D721Med (cell line): Measurements from ENCODE around the gene HOXA3.

Experiments used
- DNase-seq: peaks from one replicate; pipeline ENCODE4 v3.0.0; 2011; ENCODE audit warnings: low spot score; ENCODE audit not compliant: insufficient read length
- FAIRE-seq: peaks from 2 replicates; lab custom pipeline; 2011; peaks lifted over from hg19 to GRCh38; lab: Jason Lieb, UNC
- CTCF ChIP-seq: IDR thresholded peaks from 2 replicates; pipeline ENCODE4 v1.5.1; 2012; ENCODE audit warnings: mild to moderate bottlenecking, control low read depth; ENCODE audit not compliant: insufficient read depth; ENCODE audit errors: missing control alignments

HOXA3 gene

DNA sequence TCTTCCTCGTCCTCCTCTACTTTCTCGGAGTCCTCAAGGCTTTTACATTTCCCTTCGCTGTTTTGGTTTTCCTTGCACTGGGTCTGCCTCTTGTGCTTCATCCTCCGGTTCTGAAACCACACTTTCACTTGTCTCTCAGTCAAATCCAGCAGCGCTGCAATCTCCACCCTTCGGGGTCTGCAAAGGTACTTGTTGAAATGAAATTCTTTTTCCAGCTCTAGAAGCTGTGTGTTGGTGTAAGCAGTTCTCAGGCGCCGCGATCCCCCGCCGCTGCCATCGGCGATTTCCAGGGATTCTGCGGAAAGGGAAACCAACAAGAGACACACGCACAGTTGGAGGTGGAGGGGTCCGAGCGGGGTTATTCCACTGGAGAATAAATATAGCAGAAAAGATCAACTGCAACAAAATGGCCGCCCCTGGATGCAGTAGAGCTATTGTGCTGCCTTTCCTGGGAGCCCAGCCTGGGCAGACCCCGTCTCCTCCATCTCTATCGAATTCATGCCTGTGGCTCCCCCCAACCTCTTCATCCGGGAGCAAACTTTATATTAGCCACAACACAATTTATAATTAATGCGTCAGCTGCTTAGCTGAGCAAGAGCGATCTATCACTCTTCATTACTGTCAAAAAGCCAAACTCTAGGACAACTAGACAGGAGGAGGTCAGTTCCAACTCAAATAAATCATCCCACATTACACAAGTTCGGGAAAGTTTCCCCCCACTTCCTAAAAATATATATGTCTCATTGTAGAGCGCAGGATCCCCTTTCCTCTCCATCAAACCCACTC lies 51.0 kb downstream of the HOXA3 start:
- FAIRE-seq (no peak), DNase-seq (no peak)
- TF ChIP-seq CTCF: no peak

DNA sequence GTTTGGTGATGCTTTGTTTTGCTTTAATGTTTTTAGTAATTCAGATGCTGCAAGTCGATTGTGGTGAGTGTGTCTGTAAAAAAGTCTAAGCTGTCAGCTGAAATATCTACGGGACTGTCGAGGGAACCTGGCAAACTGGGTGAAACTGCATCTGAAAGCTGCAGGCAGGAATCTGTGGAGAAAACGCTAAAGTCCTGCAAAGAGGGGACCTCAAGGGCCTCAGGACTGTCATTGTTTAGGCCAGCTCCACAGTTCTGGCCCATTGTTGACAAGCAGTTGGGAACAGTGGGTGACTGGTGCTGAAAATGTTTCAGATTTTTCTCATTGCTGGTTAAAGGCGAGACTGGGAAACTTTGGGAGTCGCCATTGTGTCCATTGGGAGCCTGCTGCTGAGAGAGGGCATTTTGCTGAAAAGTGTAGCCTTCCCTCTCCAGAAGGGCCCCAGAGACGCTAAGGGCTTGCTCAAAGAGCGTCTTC lies 51.7 kb downstream of the HOXA3 start:
- no peak for FAIRE-seq
- no peak for TF ChIP-seq CTCF
- DNase-seq: no peak

DNA sequence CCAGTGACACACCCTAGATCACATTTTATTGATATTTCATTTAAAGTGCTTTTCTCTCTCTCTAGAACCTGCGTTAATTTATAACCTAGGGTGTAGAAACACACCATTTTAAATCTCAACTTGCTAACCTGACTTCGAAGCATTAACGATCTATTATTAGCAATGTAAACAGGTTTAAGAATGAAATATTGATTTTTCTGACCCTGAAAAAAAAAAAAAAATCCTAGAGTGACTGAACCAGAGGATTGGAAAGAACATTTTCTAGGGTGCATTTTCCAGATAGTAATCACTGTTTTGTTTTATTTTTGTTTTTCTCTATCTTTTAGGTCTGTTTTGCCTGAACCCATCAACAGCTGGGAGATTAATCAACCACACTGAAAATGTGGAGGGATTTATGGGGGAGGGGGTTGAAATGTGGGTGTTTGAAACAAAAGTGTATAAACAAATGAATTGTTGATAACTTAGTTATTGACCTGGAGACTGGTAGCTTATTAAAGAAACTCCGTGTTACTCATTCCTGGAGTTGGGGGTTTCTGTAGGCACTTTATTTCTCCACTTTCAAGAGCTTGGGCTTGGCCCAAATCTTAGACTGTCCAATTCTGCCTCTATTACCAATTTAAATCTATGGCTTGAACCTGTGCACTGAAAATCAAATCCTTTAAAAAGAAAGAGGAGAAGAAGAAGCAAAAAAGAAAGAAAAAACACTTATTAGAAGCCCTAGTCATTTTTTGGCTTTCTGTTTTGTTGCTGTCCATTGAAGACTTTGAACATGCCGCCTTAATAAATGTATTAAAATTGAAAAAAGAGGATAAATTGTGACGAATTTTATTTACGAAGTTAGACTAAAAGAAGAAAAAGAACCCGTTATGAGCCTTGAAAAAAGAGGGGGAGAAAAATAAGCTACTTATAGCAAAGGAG lies 52.7 kb downstream of the HOXA3 start:
- DNase-seq: no peak
- FAIRE-seq: no peak
- TF ChIP-seq CTCF: no peak

DNA sequence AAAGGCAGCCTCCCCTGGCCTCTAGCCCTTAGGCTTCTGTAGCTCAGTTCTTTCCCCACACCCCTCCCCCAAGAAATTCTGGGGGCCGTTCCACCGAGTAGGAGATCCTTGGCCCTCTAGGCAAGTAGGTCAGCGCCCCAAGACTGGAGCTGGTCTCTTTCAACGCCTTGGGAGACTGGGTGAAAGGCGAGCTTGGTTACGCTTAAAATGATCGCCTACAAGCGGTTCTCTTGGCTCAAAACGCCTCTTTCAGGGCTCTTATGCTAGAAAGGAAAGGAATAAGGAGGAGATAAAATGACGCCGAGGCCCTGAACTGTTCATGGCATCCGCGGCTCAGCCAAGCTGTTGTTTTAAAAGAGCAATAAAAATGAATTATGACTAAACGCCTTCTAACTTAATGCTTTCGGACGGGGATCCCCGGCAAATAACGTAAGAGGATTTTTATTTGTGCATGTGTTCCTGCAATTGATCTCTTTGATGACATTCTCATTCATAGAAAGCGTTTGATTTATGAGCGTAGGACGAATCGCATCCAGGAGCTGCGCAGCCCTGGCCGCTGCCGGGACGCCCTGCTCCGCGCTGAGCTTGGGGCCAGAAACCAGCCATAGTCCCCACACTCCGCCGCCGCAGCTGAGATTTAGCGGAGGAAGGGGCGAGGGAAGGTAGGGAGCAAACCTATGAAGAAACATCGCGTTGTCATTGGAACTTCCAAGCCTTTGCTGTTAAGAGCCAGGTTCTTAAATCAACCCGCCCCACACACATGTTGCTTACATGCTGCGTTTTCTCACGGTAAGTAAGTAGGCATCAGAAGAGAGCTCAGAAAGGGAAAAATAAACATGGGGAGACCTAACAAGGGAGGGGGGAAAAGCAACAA lies 53.6 kb downstream of the HOXA3 start:
- FAIRE-seq (no peak), DNase-seq (no peak)
- no peak for TF ChIP-seq CTCF

- no peak for TF ChIP-seq CTCF
- FAIRE-seq (no peak), DNase-seq (no peak)
These were observed 54.5 kb downstream of the HOXA3 start for GRCh38 chr7:27097686-27098577.
